ENCODE data around the gene SYNDIG1L. TPM values are rescaled to one million over a fixed set of nuclear protein-coding genes. Genes with fewer than 3 reads are reported as not detected.

SYNDIG1L gene
- total and polyA plus RNA-seq, 12 donors, result 0.03 to 0.15 (median 0.13) TPM; not detected in 6

- intact Hi-C loops (cut with DNase I), result loop anchor here in 2 of 10 donors (10.0 kb wide), 3 partner anchors 237 to 427 kb away; partner anchors contain the start of gene LTBP2 (in 1 of the 2)
- ATAC-seq (no peak), DNase-seq (no peak)
- TF ChIP-seq CTCF (IDR thresholded peaks at IDR 0.05), result no peak
- WGBS, 2 donors, result 93 to 94% methylated on average over 6 of the region's 6 CpGs
- Histone ChIP-seq H3K27ac (no peak overlapping the region), H3K9me3 (no peaks in the 10 kb centered on the region), H3K4me1 (no peaks in the 10 kb centered on the region), H3K36me3 (no peaks in the 10 kb centered on the region), H3K4me3 (no peak overlapping the region), H3K27me3 (peaks cover 0 to 23% (median 5%) of the 10 kb centered on the region in 7 donors)
These were observed 58.0 kb downstream of the SYNDIG1L start for GRCh38 chr14:74368026-74368425.

GRCh38 chr14:74364271-74364880 is 61.6 kb downstream of the SYNDIG1L start:
- intact Hi-C loops (cut with DNase I), result loop anchor here in 6 of 10 donors (5.0 to 10.0 kb wide), 5 partner anchors 113 to 430 kb away; partner anchors contain the start of genes ISCA2 (in 1 of the 6), LTBP2 (in 1 of the 6) and NPC2 (in 1 of the 6)
- ATAC-seq (no peak), DNase-seq (no peak)
- Histone ChIP-seq H3K4me3 (no peak overlapping the region), H3K27ac (no peak overlapping the region), H3K4me1 (peaks cover 0 to 3% (median 0%) of the 10 kb centered on the region in 9 donors), H3K36me3 (no peaks in the 10 kb centered on the region), H3K27me3 (peaks cover 0 to 23% (median 5%) of the 10 kb centered on the region in 7 donors), H3K9me3 (no peaks in the 10 kb centered on the region)
- no peak for TF ChIP-seq CTCF (IDR thresholded peaks at IDR 0.05)
- 61 to 65% methylated on average over 7 of the region's 7 CpGs for WGBS, 2 donors

GRCh38 chr14:74362361-74362915 is 63.6 kb downstream of the SYNDIG1L start:
- Histone ChIP-seq H3K27me3 (peaks cover 0 to 28% (median 5%) of the 10 kb centered on the region in 7 donors), H3K9me3 (no peaks in the 10 kb centered on the region), H3K4me3 (no peak overlapping the region), H3K27ac (no peak overlapping the region), H3K36me3 (no peaks in the 10 kb centered on the region), H3K4me1 (peaks cover 0 to 3% (median 0%) of the 10 kb centered on the region in 9 donors)
- intact Hi-C loops (cut with DNase I), result loop anchor here in 9 of 10 donors (1.0 to 10.0 kb wide), 7 partner anchors 114 to 432 kb away; partner anchors contain the start of genes ISCA2 (in 1 of the 9), LTBP2 (in 1 of the 9) and NPC2 (in 1 of the 9)
- WGBS, 2 donors, result 25 to 27% methylated on average over 12 of the region's 12 CpGs
- ATAC-seq (peak; percentile 74 to 88 (median 80)), DNase-seq (peak; percentile 76 to 77)
- TF ChIP-seq CTCF (IDR thresholded peaks at IDR 0.05), result peak; percentile 88 to 97 (median 92)

- 60 to 74% methylated on average over 3 of the region's 3 CpGs for WGBS, 2 donors
- ATAC-seq, result no peak
These were observed 65.8 kb downstream of the SYNDIG1L start for GRCh38 chr14:74360163-74360562.

More at GRCh38 chr14:74360163-74360562, 65.8 kb downstream of the SYNDIG1L start:
- intact Hi-C loops (cut with DNase I), result loop anchor here in 7 of 10 donors (2.0 to 10.0 kb wide), 6 partner anchors 117 to 435 kb away; partner anchors contain the start of genes ISCA2 (in 1 of the 7), LTBP2 (in 1 of the 7) and NPC2 (in 1 of the 7)
- no peaks in the 10 kb centered on the region for H3K9me3 ChIP-seq
- peaks cover 0 to 20% (median 0%) of the 10 kb centered on the region in 7 donors for H3K27me3 ChIP-seq
- H3K4me1 ChIP-seq, result peaks cover 0 to 3% (median 0%) of the 10 kb centered on the region in 9 donors
- H3K4me3 ChIP-seq, result no peak overlapping the region
- no peaks in the 10 kb centered on the region for H3K36me3 ChIP-seq
- no peak for TF ChIP-seq CTCF (IDR thresholded peaks at IDR 0.05)
- no peak for DNase-seq
- H3K27ac ChIP-seq, result no peak overlapping the region
